Measurements from ENCODE around the gene C9orf50.

DNA sequence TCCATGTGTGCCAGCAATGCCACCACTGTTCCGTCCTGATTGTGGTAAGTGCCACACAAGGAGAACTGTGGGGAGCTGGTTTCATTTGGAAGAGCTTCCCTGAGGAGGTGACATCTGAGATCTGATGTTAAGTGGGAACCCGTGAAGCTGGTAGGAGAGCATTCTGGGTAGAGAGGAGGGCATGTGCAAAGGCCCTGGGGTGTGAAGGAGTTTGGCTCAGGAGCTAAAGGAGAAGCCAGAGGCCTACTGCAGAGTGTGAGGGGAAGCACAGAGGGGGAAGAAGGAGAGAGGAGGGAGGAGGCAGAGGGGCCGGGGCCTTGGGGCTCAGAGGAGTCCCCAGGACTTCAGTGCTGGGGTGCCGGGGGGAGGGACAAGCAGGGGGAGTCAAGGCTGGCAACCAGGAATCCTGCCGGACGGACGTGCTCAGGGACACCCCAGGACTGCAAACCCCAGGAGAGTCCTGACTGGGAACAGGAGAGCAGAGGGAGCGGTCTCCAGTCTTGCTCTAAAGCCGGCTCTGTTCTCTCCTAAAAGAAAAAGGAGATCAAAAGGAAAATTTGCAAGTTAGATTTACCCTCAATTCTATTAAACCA lies 19.7 kb downstream of the C9orf50 start:
- TF ChIP-seq CTCF (IDR thresholded peaks at IDR 0.05), result no peak
- TF ChIP-seq POLR2AphosphoS5 (IDR thresholded peaks at IDR 0.05), result no peak
- TF ChIP-seq POLR2A (IDR thresholded peaks at IDR 0.05), result no peak
- TF ChIP-seq EP300 (IDR thresholded peaks at IDR 0.05), result no peak

All from sigmoid colon (tissue), 4 donors.